ENCODE results near the gene PITPNC1. TPM values are rescaled to one million over a fixed set of nuclear protein-coding genes. Genes with fewer than 3 reads are reported as not detected.

The PITPNC1 gene
- total and polyA plus RNA-seq, 2 of the 13 experiments (the other 11 are each of a cell fraction or from before 2014, with no cell fraction given): 4.1 to 5.7 TPM

DNA sequence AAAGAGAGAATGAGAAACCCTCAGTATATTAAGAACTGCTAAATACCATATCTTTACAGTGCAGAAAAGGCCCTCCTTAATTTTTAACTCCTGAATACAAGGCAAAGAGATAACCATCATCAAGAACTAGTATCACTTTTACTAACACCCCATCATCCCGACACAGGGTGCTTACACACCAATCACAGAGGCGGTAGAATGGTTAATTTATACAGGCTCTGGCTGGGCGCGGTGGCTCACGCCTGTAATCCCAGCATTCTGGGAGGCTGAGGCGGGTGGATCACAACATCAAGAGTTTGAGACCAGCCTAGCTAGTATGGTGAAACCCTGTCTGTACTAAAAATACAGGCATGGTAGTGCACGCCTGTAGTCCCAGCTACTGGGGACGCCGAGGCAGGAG, 14.9 kb upstream of the PITPNC1 start:
- H3K36me3 ChIP-seq (replicated peaks in 1 of 2; ENCODE audit: control insufficient read depth in 1 of 2, insufficient read depth in 2 of 2, low read length in 2 of 2): peaks cover 10 to 44% of the 10 kb centered on the region in 2 experiments
- POLR2A ChIA-PET: no interaction called here
- ATAC-seq (no peak), DNase-seq (ENCODE audit: low spot score) (no peak), FAIRE-seq (no peak)
- H3K4me2 ChIP-seq (ENCODE audit: low read depth, low read length): no peak overlapping the region
- H3K4me1 ChIP-seq (ENCODE audit: insufficient read depth, low read length): peaks cover 43% of the 10 kb centered on the region
- no peak overlapping the region for H3K4me3 ChIP-seq (replicated peaks in 1 of 3; ENCODE audit: insufficient read depth in 1 of 3, low read depth in 2 of 3, low read length in 3 of 3)
- TF ChIP-seq POLR2A (IDR thresholded peaks at IDR 0.05; ENCODE audit: insufficient read depth in 1 of 2, low read depth in 2 of 2, low read length in 2 of 2) (0 out of 4 replicates have a peak, but pooled peaks of 1 of the 2 experiments have one; percentile 0), ZBTB44 (CRISPR knock-in tag; IDR thresholded peaks at IDR 0.05) (no peak)
- BruUV-seq (replicated peaks): no TSS peak
- H3K79me2 ChIP-seq (ENCODE audit: insufficient read depth, low read length): peaks cover 89% of the 10 kb centered on the region
- H3K27ac ChIP-seq (ENCODE audit: extremely low read length, insufficient read depth, low read length): no peak overlapping the region
- CTCF ChIA-PET (ENCODE audit: low intra/inter-chr PET ratio, low total read pairs): no interaction called here
- H3K9ac ChIP-seq (ENCODE audit: insufficient read depth, low read depth, low read length): no peak overlapping the region
- no peaks in the 10 kb centered on the region for H3K9me3 ChIP-seq (ENCODE audit: low read length)
- in situ Hi-C loops (cut with HindIII; ENCODE audit: extremely low pct_ligation_motif_present, low pct_unique_long_range_greater_than_20kb): no loop called here
- no peaks in the 10 kb centered on the region; a peak in 1 of 5 replicates for H3K27me3 ChIP-seq (ENCODE audit: control insufficient read depth in 1 of 2, insufficient read depth in 2 of 2, low read length in 2 of 2)
- no peak overlapping the region for H2AFZ ChIP-seq (ENCODE audit: low read length)
- intact Hi-C loops (cut with micrococcal nuclease; ENCODE audit: unreplicated experiment): loop anchor here (10.0 kb wide), 1 partner anchor 117 kb away; the partner anchor contains the start of gene HELZ
- peaks cover 57% of the 10 kb centered on the region for H4K20me1 ChIP-seq (ENCODE audit: insufficient read depth, low read length)
- WGBS (ENCODE audit: low lambda C conversion rate): 96% methylated on average over 9 of the region's 9 CpGs

DNA sequence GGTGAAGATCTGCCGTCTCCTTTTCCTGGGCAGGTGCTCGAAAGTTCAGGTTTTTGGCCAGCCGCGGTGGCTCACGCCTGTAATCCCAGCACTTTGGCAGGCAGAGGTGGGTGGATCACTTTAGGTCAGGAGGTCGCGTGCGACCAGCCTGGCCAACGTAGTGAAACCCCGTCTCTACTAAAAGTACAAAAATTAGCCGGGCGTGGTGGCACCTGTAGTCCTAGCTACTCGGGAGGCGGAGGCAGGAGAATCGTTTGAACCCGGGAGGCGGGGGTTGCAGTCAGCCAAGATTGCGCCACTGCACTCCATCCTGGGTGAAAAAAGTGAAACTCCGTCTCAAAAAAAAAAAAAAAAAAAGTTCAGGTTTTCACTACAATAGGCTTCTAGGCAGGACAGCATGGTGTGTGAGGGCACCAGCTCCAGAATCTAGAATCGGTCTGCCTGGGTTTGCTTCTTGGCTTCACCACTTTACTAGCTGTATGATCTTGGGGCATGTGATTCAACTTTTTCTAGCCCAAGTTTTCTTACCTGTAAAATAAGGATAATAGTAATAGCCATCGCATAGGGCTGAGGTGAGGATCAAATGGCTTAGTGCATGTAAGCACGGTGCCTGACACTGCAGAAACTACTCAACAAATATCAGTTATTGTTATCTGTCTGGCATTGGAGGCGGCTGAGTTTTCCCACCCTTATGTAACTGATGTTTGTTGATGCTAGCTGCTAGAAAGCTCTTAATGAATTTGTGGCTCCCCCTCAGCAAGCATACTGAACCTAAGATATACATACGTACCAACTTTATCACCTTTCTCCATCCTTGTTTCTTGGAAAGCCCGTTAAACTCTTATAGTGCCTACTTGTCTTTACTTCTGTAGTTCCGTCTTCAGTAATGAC, 12.0 kb upstream of the PITPNC1 start:
- ChIA-PET CTCF (ENCODE audit: low intra/inter-chr PET ratio, low total read pairs) (interaction anchor here (1.5 kb wide), 1 partner anchor 13 kb away, joined by 3 read pairs; no protein-coding TSS in a partner anchor), POLR2A (interaction anchor here (0.6 to 2.3 kb wide), 9 partner anchors 10 to 460 kb away, joined by 3 to 12 read pairs (median 4); partner anchors contain the start of gene NOL11)
- WGBS (ENCODE audit: low lambda C conversion rate): 4% methylated on average over 26 of the region's 26 CpGs
- Histone ChIP-seq H3K4me2 (ENCODE audit: low read depth, low read length) (peak overlapping the region; percentile 71), H3K36me3 (replicated peaks in 1 of 2; ENCODE audit: control insufficient read depth in 1 of 2, insufficient read depth in 2 of 2, low read length in 2 of 2) (peaks cover 6 to 25% of the 10 kb centered on the region in 2 experiments), H3K9me3 (ENCODE audit: low read length) (no peaks in the 10 kb centered on the region), H3K79me2 (ENCODE audit: insufficient read depth, low read length) (peaks cover 63% of the 10 kb centered on the region), H3K27me3 (ENCODE audit: control insufficient read depth in 1 of 2, insufficient read depth in 2 of 2, low read length in 2 of 2) (no peaks in the 10 kb centered on the region; a peak in 1 of 5 replicates), H3K27ac (ENCODE audit: extremely low read length, insufficient read depth, low read length) (peak overlapping the region; percentile 82), H3K9ac (ENCODE audit: insufficient read depth, low read depth, low read length) (peak overlapping the region; percentile 98), H4K20me1 (ENCODE audit: insufficient read depth, low read length) (peaks cover 43% of the 10 kb centered on the region), H3K4me3 (replicated peaks in 1 of 3; ENCODE audit: insufficient read depth in 1 of 3, low read depth in 2 of 3, low read length in 3 of 3) (peak overlapping the region; percentile 86 to 99 (median 90)), H2AFZ (ENCODE audit: low read length) (no peak overlapping the region), H3K4me1 (ENCODE audit: insufficient read depth, low read length) (peaks cover 56% of the 10 kb centered on the region)
- peak; percentile 5; the same call in 1 of the 3 replicates for ATAC-seq
- BruUV-seq (replicated peaks): TSS peak; percentile 61
- no peak for DNase-seq (ENCODE audit: low spot score)
- in situ Hi-C loops (cut with HindIII; ENCODE audit: extremely low pct_ligation_motif_present, low pct_unique_long_range_greater_than_20kb) (no loop called here), intact Hi-C loops (cut with micrococcal nuclease; ENCODE audit: unreplicated experiment) (loop anchor here (10.0 kb wide), 1 partner anchor 120 kb away; the partner anchor contains the start of gene HELZ)
- FAIRE-seq: no peak
- TF ChIP-seq KDM1A (CRISPR knock-in tag; IDR thresholded peaks at IDR 0.05): no peak
- TF ChIP-seq NR2F6 (IDR thresholded peaks at IDR 0.05): peak; percentile 54; the same call in 1 of the 2 replicates
- TF ChIP-seq NR2F6 (CRISPR knock-in tag; IDR thresholded peaks at IDR 0.05): no peak
- no peak for TF ChIP-seq STAT5B (CRISPR knock-in tag; IDR thresholded peaks at IDR 0.05)
- TF ChIP-seq ZNF235 (CRISPR knock-in tag; IDR thresholded peaks at IDR 0.05; ENCODE audit: borderline replicate concordance): no peak
- TF ChIP-seq GABPB1 (CRISPR knock-in tag; IDR thresholded peaks at IDR 0.05): peak; percentile 32; the same call in 1 of the 2 replicates
- TF ChIP-seq SMAD9 (CRISPR knock-in tag; IDR thresholded peaks at IDR 0.05): no peak
- TF ChIP-seq ZNF282 (IDR thresholded peaks at IDR 0.05; ENCODE audit: partially characterized antibody): no peak
- TF ChIP-seq SALL1 (CRISPR knock-in tag; IDR thresholded peaks at IDR 0.05): no peak
- no peak for TF ChIP-seq SRSF9 (IDR thresholded peaks at IDR 0.05; ENCODE audit: borderline replicate concordance, insufficient read depth, low read depth, low read length, poor library complexity, severe bottlenecking)
- TF ChIP-seq PHF21A (CRISPR knock-in tag; IDR thresholded peaks at IDR 0.05): no peak
- TF ChIP-seq ZNF326 (CRISPR knock-in tag; IDR thresholded peaks at IDR 0.05; ENCODE audit: borderline replicate concordance): no peak
- no peak for TF ChIP-seq ZNF264 (CRISPR knock-in tag; IDR thresholded peaks at IDR 0.05)
- no peak for TF ChIP-seq KLF13 (CRISPR knock-in tag; IDR thresholded peaks at IDR 0.05)
